Stomach (tissue), 9 donors: ENCODE results near the gene IFNA8. TPM values are rescaled to one million over a fixed set of nuclear protein-coding genes. Genes with fewer than 3 reads are reported as not detected.

Experiments
- DNase-seq, 2 donors: peaks; one replicate each; pipeline versions ENCODE4 v3.0.0 to v3.0.0-alpha.2; 2013 to 2019
- H3K27ac ChIP-seq, 5 donors: fragments of 200-600 bp in 4 of 5; sonication (generic) in 4 of 5; one replicate each; pipeline ENCODE4 v1.5.1; 2013 to 2019; ENCODE audit warnings: mild to moderate bottlenecking in 1 of 5, moderate library complexity in 1 of 5
- H3K27me3 ChIP-seq, 3 donors: fragments of 200-600 bp; sonication (generic); one replicate each; pipeline ENCODE4 v1.5.1; 2017 to 2019; ENCODE audit warnings: mixed run types in 1 of 3
- H3K36me3 ChIP-seq, 4 donors: fragments of 200-600 bp; sonication (generic); 1 replicate in 3 of 4; 2 replicates in 1 of 4; pipeline ENCODE4 v1.5.1; 2016 to 2019
- H3K4me1 ChIP-seq, 4 donors: fragments of 200-600 bp; sonication (generic); one replicate each; pipeline ENCODE4 v1.5.1; 2016 to 2019
- H3K4me3 ChIP-seq, 4 donors: fragments of 200-600 bp; sonication (generic) in 3 of 4; one replicate each; pipeline ENCODE4 v1.5.1; 2016 to 2019; ENCODE audit warnings: mild to moderate bottlenecking in 1 of 4
- H3K9me3 ChIP-seq, 4 donors: fragments of 200-600 bp; sonication (generic); one replicate each; pipeline ENCODE4 v1.5.1; 2016 to 2019
- EP300 ChIP-seq: sonication (generic); formaldehyde crosslinking; IDR thresholded peaks from one replicate; pipeline ENCODE4 v1.6.1; 2017; ENCODE audit warnings: antibody characterized with exemption
- POLR2A ChIP-seq, 4 donors: fragments of 450-650 bp; IDR thresholded peaks; one replicate each; pipeline ENCODE4 v1.6.1; 2016; ENCODE audit warnings: antibody characterized with exemption in 4 of 4, control low read depth in 2 of 4, mild to moderate bottlenecking in 1 of 4, moderate library complexity in 1 of 4
- POLR2AphosphoS5 ChIP-seq, 3 donors: sonication (generic); formaldehyde crosslinking; IDR thresholded peaks; one replicate each; pipeline ENCODE4 v1.6.1; 2016; ENCODE audit warnings: antibody characterized with exemption in 3 of 3
- WGBS, 5 donors: extraction: QIAGEN DNeasy Blood & Tissue Kit in 3 of 5; methylation state at CpG; one replicate each; pipeline versions ENCODE4 v1.1.5 to v1.1.7; 2013 to 2018; 5-methylcytosine and 5-hydroxymethylcytosine counted together
- intact Hi-C: fragments of 100-400 bp; cut with DNase I; formaldehyde crosslinking; loops from one replicate; pipeline ENCODE4 v1.15.1; 2023; ENCODE audit warnings: low total_unique reads
- polyA plus RNA-seq, 3 donors: library from polyadenylated mRNA; stranded (reverse); fragments of 200-250 nt; gene quantifications; one replicate each; pipeline ENCODE4 v1.2.3, GENCODE V29; 2013
- total RNA-seq, 5 donors: library from RNA; depleted of rRNA; stranded (reverse); fragments of >200 nt; gene quantifications; one replicate each; pipeline versions ENCODE4 v1.1.0 to v1.2.3, GENCODE V29; 2014 to 2016
- TF ChIP-seq, protein P1 (sequence below), 7 experiments: fragments of 450-650 bp in 4 of 7; fragments of 200-600 bp in 3 of 7; sonication (generic) in 3 of 7; IDR thresholded peaks; one replicate each; pipeline ENCODE4 v1.5.1; 2016 to 2019; ENCODE audit warnings: antibody characterized with exemption in 7 of 7, control low read depth in 2 of 7, mild to moderate bottlenecking in 1 of 7
- donor health status: healthy with polysubstance abuse.
- donor health status: Bipolar disorder and iron deficiency.
- donor health status: healthy.

Gene IFNA8
- total and polyA plus RNA-seq, 8 donors, result not detected

DNA sequence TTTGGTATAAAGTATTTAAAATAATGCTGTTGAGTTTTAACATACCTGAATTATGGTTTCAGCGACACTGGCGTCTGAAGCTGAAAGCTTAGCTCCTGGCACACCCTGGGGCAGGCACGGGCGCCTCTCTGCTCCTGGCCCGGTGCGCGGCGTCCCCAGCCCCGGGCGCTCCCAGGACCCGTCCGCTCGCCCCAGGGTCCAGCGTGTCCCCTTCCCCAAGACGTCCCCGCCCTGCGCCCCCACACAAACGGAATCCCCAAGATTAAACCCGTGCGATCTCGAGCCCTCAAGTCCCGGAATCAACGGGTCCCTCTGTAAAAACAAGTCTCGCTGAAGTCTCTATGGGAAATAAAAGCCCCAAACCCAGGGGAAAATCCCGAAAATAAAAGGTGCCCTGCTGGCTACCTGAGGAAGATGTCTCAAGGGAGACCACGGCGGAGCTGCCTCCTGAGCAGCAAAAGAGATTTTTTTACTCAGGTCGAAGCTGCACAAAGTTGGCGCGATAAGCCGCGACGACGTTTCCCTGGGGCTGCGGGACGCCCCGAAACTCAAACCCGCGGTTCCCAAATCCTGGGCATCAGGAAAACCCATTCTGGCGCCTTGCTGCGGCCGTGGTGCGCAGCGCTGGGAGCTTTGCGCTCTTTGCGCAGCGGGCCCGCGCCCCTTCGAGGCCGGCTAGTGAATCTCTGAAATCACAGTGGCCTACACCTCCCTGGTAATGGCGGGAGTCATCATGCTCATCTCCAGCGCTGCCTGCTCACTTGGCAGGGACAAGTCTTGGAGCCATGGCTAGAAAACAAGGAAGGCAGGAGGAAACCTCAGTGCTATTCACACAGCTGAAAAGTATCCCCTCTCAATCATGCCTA is 6.3 kb upstream of the IFNA8 start:
- H3K27ac ChIP-seq, result no peak overlapping the region
- H3K4me1 ChIP-seq, result peaks cover 9 to 13% (median 10%) of the 10 kb centered on the region in 4 donors
- H3K36me3 ChIP-seq, result no peaks in the 10 kb centered on the region
- peak overlapping the region; percentile 20 to 43 (median 32) for H3K4me3 ChIP-seq
- WGBS, 5 donors, result 3 to 6% (median 4%) methylated on average over 38 to 53 of the region's 53 CpGs
- DNase-seq, result peak in 1 of 2 donors; percentile 50
- intact Hi-C loops, result no loop called here
- H3K9me3 ChIP-seq, result no peaks in the 10 kb centered on the region
- peaks cover 0 to 60% (median 23%) of the 10 kb centered on the region in 3 donors for H3K27me3 ChIP-seq
- TF ChIP-seq POLR2A (IDR thresholded peaks at IDR 0.05), result no peak
- TF ChIP-seq, protein P1, sequence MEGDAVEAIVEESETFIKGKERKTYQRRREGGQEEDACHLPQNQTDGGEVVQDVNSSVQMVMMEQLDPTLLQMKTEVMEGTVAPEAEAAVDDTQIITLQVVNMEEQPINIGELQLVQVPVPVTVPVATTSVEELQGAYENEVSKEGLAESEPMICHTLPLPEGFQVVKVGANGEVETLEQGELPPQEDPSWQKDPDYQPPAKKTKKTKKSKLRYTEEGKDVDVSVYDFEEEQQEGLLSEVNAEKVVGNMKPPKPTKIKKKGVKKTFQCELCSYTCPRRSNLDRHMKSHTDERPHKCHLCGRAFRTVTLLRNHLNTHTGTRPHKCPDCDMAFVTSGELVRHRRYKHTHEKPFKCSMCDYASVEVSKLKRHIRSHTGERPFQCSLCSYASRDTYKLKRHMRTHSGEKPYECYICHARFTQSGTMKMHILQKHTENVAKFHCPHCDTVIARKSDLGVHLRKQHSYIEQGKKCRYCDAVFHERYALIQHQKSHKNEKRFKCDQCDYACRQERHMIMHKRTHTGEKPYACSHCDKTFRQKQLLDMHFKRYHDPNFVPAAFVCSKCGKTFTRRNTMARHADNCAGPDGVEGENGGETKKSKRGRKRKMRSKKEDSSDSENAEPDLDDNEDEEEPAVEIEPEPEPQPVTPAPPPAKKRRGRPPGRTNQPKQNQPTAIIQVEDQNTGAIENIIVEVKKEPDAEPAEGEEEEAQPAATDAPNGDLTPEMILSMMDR (IDR thresholded peaks at IDR 0.05), result no peak
- TF ChIP-seq EP300, result no peak
- no peak for TF ChIP-seq POLR2AphosphoS5 (IDR thresholded peaks at IDR 0.05)

DNA sequence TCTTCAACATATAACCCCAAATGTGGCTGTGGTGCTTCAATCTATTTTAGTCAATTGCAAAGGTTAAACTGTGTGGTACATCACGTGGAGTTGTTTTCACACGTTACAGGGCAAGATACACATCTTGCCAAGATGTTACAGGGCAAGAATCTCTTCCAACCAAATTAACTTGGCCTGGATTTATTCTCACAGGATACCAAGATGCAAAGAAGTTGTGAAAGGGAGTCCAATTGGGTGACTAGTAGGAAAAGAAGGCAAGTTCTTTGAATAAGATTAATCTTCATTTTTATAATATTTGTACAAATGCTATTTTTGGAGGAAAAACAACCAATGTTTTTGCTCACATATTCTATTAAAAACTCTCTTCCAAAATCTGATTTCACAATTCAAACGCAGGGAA is 4.8 kb upstream of the IFNA8 start:
- Histone ChIP-seq H3K4me3 (no peak overlapping the region), H3K27me3 (peaks cover 0 to 50% (median 20%) of the 10 kb centered on the region in 3 donors), H3K27ac (no peak overlapping the region), H3K9me3 (no peaks in the 10 kb centered on the region), H3K4me1 (peaks cover 9 to 13% (median 10%) of the 10 kb centered on the region in 4 donors), H3K36me3 (no peaks in the 10 kb centered on the region)
- DNase-seq, result no peak
- no peak for TF ChIP-seq POLR2AphosphoS5 (IDR thresholded peaks at IDR 0.05)
- no peak for TF ChIP-seq POLR2A (IDR thresholded peaks at IDR 0.05)
- TF ChIP-seq, protein P1 (IDR thresholded peaks at IDR 0.05), result no peak
- no peak for TF ChIP-seq EP300
- intact Hi-C loops, result no loop called here
- whole genome bisulfite sequencing, 5 donors, result 61 to 81% (median 74%) methylated on average over 3 of the region's 3 CpGs

DNA sequence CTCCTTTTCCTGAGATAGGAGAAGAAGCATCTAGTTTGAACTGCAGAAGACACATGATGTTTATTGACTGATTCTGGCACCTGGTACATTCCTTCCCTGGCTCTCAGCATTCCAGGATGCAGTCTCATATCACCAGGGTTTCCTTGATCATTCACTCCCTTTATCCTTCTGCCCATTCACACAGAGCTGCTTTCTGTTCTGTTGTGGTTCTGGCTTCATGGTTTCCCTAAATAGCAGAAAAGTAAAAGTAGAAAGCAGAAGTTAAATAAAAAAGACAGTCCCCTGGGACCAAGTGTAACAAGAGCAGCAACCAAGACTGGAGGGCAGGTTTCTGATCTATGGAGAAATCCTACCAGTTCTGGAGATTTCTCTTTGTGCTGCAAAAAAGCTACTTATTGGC is 3.2 kb downstream of the IFNA8 start:
- H3K4me3 ChIP-seq, result no peak overlapping the region
- DNase-seq, result no peak
- H3K4me1 ChIP-seq, result no peaks in the 10 kb centered on the region
- no peaks in the 10 kb centered on the region for H3K36me3 ChIP-seq
- no peak overlapping the region for H3K27ac ChIP-seq
- H3K9me3 ChIP-seq, result no peaks in the 10 kb centered on the region
- peaks cover 0 to 6% (median 0%) of the 10 kb centered on the region in 3 donors for H3K27me3 ChIP-seq
- intact Hi-C loops, result no loop called here
- TF ChIP-seq EP300 (no peak), POLR2A (IDR thresholded peaks at IDR 0.05) (no peak), POLR2AphosphoS5 (IDR thresholded peaks at IDR 0.05) (no peak)
- TF ChIP-seq, protein P1 (IDR thresholded peaks at IDR 0.05), result no peak

DNA sequence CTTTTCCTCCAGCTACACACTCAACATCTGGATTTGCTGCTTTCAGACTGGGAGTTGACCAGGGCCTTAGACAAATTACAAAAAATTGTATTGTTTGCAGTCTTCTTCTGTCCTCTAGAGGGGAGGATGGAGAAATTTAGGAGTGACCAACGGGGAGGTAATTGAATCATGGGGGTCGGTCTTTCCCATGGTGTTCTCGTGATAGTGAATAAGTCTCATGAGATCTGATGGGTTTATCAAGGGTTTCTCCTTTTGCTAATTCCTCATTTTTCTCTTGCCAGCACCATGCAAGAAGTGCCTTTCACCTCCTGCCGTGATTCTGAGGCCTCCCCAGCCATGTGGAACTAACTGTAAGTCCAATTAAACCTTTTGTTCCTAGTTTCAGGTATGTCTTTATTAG is 4.2 kb downstream of the IFNA8 start:
- intact Hi-C loops, result no loop called here
- H3K27ac ChIP-seq, result no peak overlapping the region
- no peaks in the 10 kb centered on the region for H3K4me1 ChIP-seq
- peaks cover 0 to 6% (median 0%) of the 10 kb centered on the region in 3 donors for H3K27me3 ChIP-seq
- 74 to 94% (median 89%) methylated on average over 4 of the region's 4 CpGs for WGBS, 5 donors
- no peak for TF ChIP-seq POLR2A (IDR thresholded peaks at IDR 0.05)
- TF ChIP-seq, protein P1 (IDR thresholded peaks at IDR 0.05), result no peak
- no peak for TF ChIP-seq EP300
- no peak for TF ChIP-seq POLR2AphosphoS5 (IDR thresholded peaks at IDR 0.05)
- H3K4me3 ChIP-seq, result no peak overlapping the region
- H3K9me3 ChIP-seq, result no peaks in the 10 kb centered on the region
- DNase-seq, result no peak
- no peaks in the 10 kb centered on the region for H3K36me3 ChIP-seq
